Left ventricle myocardium superior (tissue), 1 donor: ENCODE results near the gene RNU5D-1. TPM values are rescaled to one million over a fixed set of nuclear protein-coding genes. Genes with fewer than 3 reads are reported as not detected.

Experiments used
- ATAC-seq: fragments of 200-7000 bp; cut with Tn5 transposase; one replicate; pipeline ENCODE4 v1.9.1; 2020; ENCODE audit warnings: mild to moderate bottlenecking, moderate library complexity
- DNase-seq: peaks from one replicate; pipeline ENCODE4 v3.0.0-alpha.2; 2020
- intact Hi-C: fragments of 100-400 bp; cut with micrococcal nuclease; formaldehyde crosslinking; loops from one replicate; pipeline ENCODE4 v1.11.0; 2022
- total RNA-seq: library from RNA; stranded (reverse); fragmentation: NEBNext Ultra II Directional; extraction: Animal tissue kit (Norgen Biotek cat#: 25700); gene quantifications from one replicate; pipeline ENCODE4 v1.2.1, GENCODE V29; 2021
- donor health status: DM: no; HTN: yes; CAD: no; lungs with severe emphysema.

Gene RNU5D-1
- total RNA-seq, 1 donor from 2014 or later = not detected

- ATAC-seq = no peak
- intact Hi-C loops = no loop called here
- no peak for DNase-seq
Observed at GRCh38 chr1:44681905-44682882, 48.8 kb downstream of the RNU5D-1 start.

Other genes starting within 250 kb of the RNU5D-1 start
- gene TMEM53, start 56.7 kb downstream of the RNU5D-1 start, total RNA-seq = 9.1 TPM
- 0.92 TPM for gene ARMH1, start 56.5 kb downstream of the RNU5D-1 start, total RNA-seq
- gene KIF2C, start 8.7 kb upstream of the RNU5D-1 start, total RNA-seq = 0.87 TPM
- gene RPS8, start 44.4 kb upstream of the RNU5D-1 start, total RNA-seq = 727 TPM
- gene BEST4, start 57.0 kb upstream of the RNU5D-1 start, total RNA-seq = 0.12 TPM
- 7.5 TPM for gene PLK3, start 69.2 kb upstream of the RNU5D-1 start, total RNA-seq
- gene DYNLT4, start 76.2 kb upstream of the RNU5D-1 start, total RNA-seq = 0.35 TPM
- gene BTBD19, start 77.4 kb upstream of the RNU5D-1 start, total RNA-seq = 2.5 TPM
- gene PTCH2, start 112.1 kb upstream of the RNU5D-1 start, total RNA-seq = 0.40 TPM